ENCODE data around the gene MLLT6. TPM values are rescaled to one million over a fixed set of nuclear protein-coding genes. Genes with fewer than 3 reads are reported as not detected.

The MLLT6 gene
- total and polyA plus RNA-seq, 2 of the 13 experiments (the other 11 are each of a cell fraction or from before 2014, with no cell fraction given) = 50.7 to 69.5 TPM

- TF ChIP-seq BHLHE40 (IDR thresholded peaks at IDR 0.05; ENCODE audit: low read length) (peak; percentile 67), EZH2 (conservative IDR thresholded peaks at IDR 0.05; ENCODE audit: low read depth, low read length) (no peak), TRAFD1 (CRISPR knock-in tag; IDR thresholded peaks at IDR 0.05; ENCODE audit: borderline replicate concordance) (no peak), ZNF530 (CRISPR knock-in tag; IDR thresholded peaks at IDR 0.05; ENCODE audit: low read depth) (no peak), JUND (CRISPR knock-in tag; IDR thresholded peaks at IDR 0.05) (0 out of 2 replicates have a peak, but pooled peaks have one; percentile 47), PAWR (CRISPR knock-in tag; IDR thresholded peaks at IDR 0.05; ENCODE audit: borderline replicate concordance) (0 out of 2 replicates have a peak, but pooled peaks have one; percentile 3), RBM39 (IDR thresholded peaks at IDR 0.05; ENCODE audit: low read depth, low read length, poor library complexity, severe bottlenecking) (peak; percentile 22), RELA (CRISPR knock-in tag; IDR thresholded peaks at IDR 0.05) (no peak), ZNF839 (CRISPR knock-in tag; IDR thresholded peaks at IDR 0.05; ENCODE audit: borderline replicate concordance) (no peak), ZFP1 (CRISPR knock-in tag; IDR thresholded peaks at IDR 0.05) (no peak), IKZF1 (IDR thresholded peaks at IDR 0.05) (no peak), NBN (conservative IDR thresholded peaks at IDR 0.05) (no peak), ZGPAT (CRISPR knock-in tag; IDR thresholded peaks at IDR 0.05) (no peak; the same call in none of the 2 replicates), ZNF326 (CRISPR knock-in tag; IDR thresholded peaks at IDR 0.05; ENCODE audit: borderline replicate concordance) (no peak), GTF2F1 (IDR thresholded peaks at IDR 0.05; ENCODE audit: low read length) (peak; percentile 49; the same call in 1 of the 2 replicates), ZNF891 (CRISPR knock-in tag; IDR thresholded peaks at IDR 0.05) (0 out of 2 replicates have a peak, but pooled peaks have one; percentile 6), CCDC6 (CRISPR knock-in tag; IDR thresholded peaks at IDR 0.05) (no peak), HNRNPH1 (optimal IDR thresholded peaks at IDR 0.05; ENCODE audit: low read depth, low read length) (peak; percentile 18), ZNF552 (CRISPR knock-in tag; IDR thresholded peaks at IDR 0.05; ENCODE audit: borderline replicate concordance) (peak; percentile 81; the same call in 1 of the 2 replicates), RORA (CRISPR knock-in tag; IDR thresholded peaks at IDR 0.05) (no peak; the same call in 1 of the 2 replicates), POGK (CRISPR knock-in tag; conservative IDR thresholded peaks at IDR 0.05) (no peak; the same call in 1 of the 2 replicates), ZNF460 (CRISPR knock-in tag; IDR thresholded peaks at IDR 0.05; ENCODE audit: borderline replicate concordance) (no peak), GPN1 (CRISPR knock-in tag; IDR thresholded peaks at IDR 0.05; ENCODE audit: borderline replicate concordance) (0 out of 2 replicates have a peak, but pooled peaks have one; percentile 16), ZFP36L2 (CRISPR knock-in tag; IDR thresholded peaks at IDR 0.05) (no peak)
These were observed 2.7 kb upstream of the MLLT6 start (continued) for GRCh38 chr17:38702166-38702915.

All from HepG2 (cell line).